ENCODE data around the gene TMOD3.
A peak's percentile ranks its signal among the peaks of the same experiment; 100 is the strongest.
"Not testable (repeated sequence)": the region's sequence is repeated elsewhere in the genome, so short reads cannot be mapped to it uniquely, and the experiment has no call there.

TMOD3 gene

GRCh38 chr15:51829376-51830275 is at the start of gene TMOD3:
TMOD3 (plus strand) TSS chr15:51829653; CDS start chr15:51862885, 33,232 bp downstream.
- DNase-seq = peak; percentile 66

GRCh38 chr15:51780636-51781035 is 48.8 kb upstream of the TMOD3 start:
- no peak for DNase-seq

- DNase-seq = no peak
These were observed 47.9 kb upstream of the TMOD3 start for GRCh38 chr15:51781506-51781905.

- DNase-seq = no peak
These were observed 47.0 kb upstream of the TMOD3 start for GRCh38 chr15:51782357-51782896.

GRCh38 chr15:51783967-51784366 is 45.5 kb upstream of the TMOD3 start:
- no peak for DNase-seq

GRCh38 chr15:51787130-51787529 is 42.3 kb upstream of the TMOD3 start:
- DNase-seq = not testable (repeated sequence)

GRCh38 chr15:51792474-51792873 is 37.0 kb upstream of the TMOD3 start:
- not testable (repeated sequence) for DNase-seq

- no peak for DNase-seq
These were observed 35.7 kb upstream of the TMOD3 start for GRCh38 chr15:51793521-51794305.

GRCh38 chr15:51796847-51797401 is 32.5 kb upstream of the TMOD3 start:
- DNase-seq = no peak

GRCh38 chr15:51798281-51798680 is 31.2 kb upstream of the TMOD3 start:
- DNase-seq = no peak

- DNase-seq = no peak
These were observed 29.9 kb upstream of the TMOD3 start for GRCh38 chr15:51799282-51800252.

GRCh38 chr15:51801391-51801835 is 28.0 kb upstream of the TMOD3 start:
- DNase-seq = no peak

GRCh38 chr15:51802593-51802992 is 26.9 kb upstream of the TMOD3 start:
- DNase-seq = no peak

- no peak for DNase-seq
These were observed 25.5 kb upstream of the TMOD3 start for GRCh38 chr15:51803965-51804364.

- no peak for DNase-seq
These were observed 23.3 kb upstream of the TMOD3 start for GRCh38 chr15:51806123-51806522.

- no peak for DNase-seq
These were observed 20.0 kb upstream of the TMOD3 start for GRCh38 chr15:51809457-51809856.

- no peak for DNase-seq
These were observed 16.9 kb upstream of the TMOD3 start for GRCh38 chr15:51812598-51812997.

- DNase-seq = no peak
These were observed 14.8 kb upstream of the TMOD3 start for GRCh38 chr15:51814606-51815005.

GRCh38 chr15:51816611-51817010 is 12.8 kb upstream of the TMOD3 start:
- DNase-seq = no peak

- DNase-seq = no peak
These were observed 11.3 kb upstream of the TMOD3 start for GRCh38 chr15:51818150-51818549.

GRCh38 chr15:51825698-51826097 is 3.8 kb upstream of the TMOD3 start:
- no peak for DNase-seq

Measured in NCI-H2227 treated with DMSO at 0.1 percent for 48 hours (cell line).